Measurements from ENCODE around the gene LAMA2.

The LAMA2 gene

GRCh38 chr6:129381885-129382284, 498.9 kb downstream of the LAMA2 start:
- Histone ChIP-seq H3K27ac (no peak overlapping the region), H3K4me3 (no peak overlapping the region)
- DNase-seq (ENCODE audit: low spot score) = no peak
- no peak for TF ChIP-seq CTCF (IDR thresholded peaks at IDR 0.05)

GRCh38 chr6:129382916-129383315, 500.0 kb downstream of the LAMA2 start:
- Histone ChIP-seq H3K27ac (no peak overlapping the region), H3K4me3 (no peak overlapping the region)
- no peak for TF ChIP-seq CTCF (IDR thresholded peaks at IDR 0.05)
- DNase-seq (ENCODE audit: low spot score) = no peak

- DNase-seq (ENCODE audit: low spot score) = no peak
- Histone ChIP-seq H3K27ac (no peak overlapping the region), H3K4me3 (no peak overlapping the region)
- TF ChIP-seq CTCF (IDR thresholded peaks at IDR 0.05) = no peak
Measured at GRCh38 chr6:129385117-129385516, 502.2 kb downstream of the LAMA2 start.

- DNase-seq (ENCODE audit: low spot score) = no peak
- Histone ChIP-seq H3K4me3 (no peak overlapping the region), H3K27ac (no peak overlapping the region)
- no peak for TF ChIP-seq CTCF (IDR thresholded peaks at IDR 0.05)
Measured at GRCh38 chr6:129390900-129391299, 508.0 kb downstream of the LAMA2 start.

GRCh38 chr6:129393654-129394053, 510.7 kb downstream of the LAMA2 start:
- DNase-seq (ENCODE audit: low spot score) = no peak
- H3K4me3 ChIP-seq = no peak overlapping the region
- no peak overlapping the region for H3K27ac ChIP-seq
- no peak for TF ChIP-seq CTCF (IDR thresholded peaks at IDR 0.05)

GRCh38 chr6:129398764-129399163, 515.8 kb downstream of the LAMA2 start:
- no peak overlapping the region for H3K27ac ChIP-seq
- DNase-seq (ENCODE audit: low spot score) = no peak
- no peak for TF ChIP-seq CTCF (IDR thresholded peaks at IDR 0.05)
- H3K4me3 ChIP-seq = no peak overlapping the region

GRCh38 chr6:129402244-129402643, 519.3 kb downstream of the LAMA2 start:
- no peak for TF ChIP-seq CTCF (IDR thresholded peaks at IDR 0.05)
- H3K4me3 ChIP-seq = no peak overlapping the region
- H3K27ac ChIP-seq = no peak overlapping the region
- no peak for DNase-seq (ENCODE audit: low spot score)

Measured in coronary artery (tissue), 2 donors.